Liver (tissue), 9 donors: ENCODE results near the gene CARM1. TPM values are rescaled to one million over a fixed set of nuclear protein-coding genes. Genes with fewer than 3 reads are reported as not detected.

ENCODE experiments used
- DNase-seq: peaks from one replicate; pipeline ENCODE4 v3.0.0-alpha.2; 2017; ENCODE audit warnings: low spot score
- H3K27ac ChIP-seq, 2 donors: one replicate each; pipeline ENCODE4 v1.7.0; 2013; ENCODE audit warnings: inconsistent platforms in 2 of 2, low read length in 2 of 2, control low read depth in 1 of 2, low read depth in 1 of 2, mild to moderate bottlenecking in 1 of 2
- H3K27me3 ChIP-seq, 4 donors: one replicate each; pipeline versions ENCODE4 v1.6.1 to v1.7.0; 2013; ENCODE audit warnings: low read length in 3 of 4, inconsistent platforms in 1 of 4, mild to moderate bottlenecking in 1 of 4, moderate library complexity in 1 of 4; ENCODE audit not compliant: control insufficient read depth in 4 of 4, insufficient read depth in 4 of 4
- H3K36me3 ChIP-seq, 4 donors: one replicate each; pipeline versions ENCODE4 v1.6.1 to v1.7.0; 2013; ENCODE audit warnings: low read length in 3 of 4, mild to moderate bottlenecking in 3 of 4, low read depth in 1 of 4, moderate library complexity in 1 of 4; ENCODE audit not compliant: control insufficient read depth in 4 of 4, insufficient read depth in 3 of 4
- H3K4me1 ChIP-seq, 4 donors: one replicate each; pipeline versions ENCODE4 v1.6.1 to v1.7.0; 2013; ENCODE audit warnings: low read length in 3 of 4, mild to moderate bottlenecking in 3 of 4, moderate library complexity in 1 of 4; ENCODE audit not compliant: control insufficient read depth in 4 of 4, insufficient read depth in 4 of 4
- H3K4me3 ChIP-seq, 3 donors: one replicate each; pipeline versions ENCODE4 v1.6.1 to v1.7.0; 2013; ENCODE audit warnings: low read length in 3 of 3, control low read depth in 1 of 3, low read depth in 1 of 3, mild to moderate bottlenecking in 1 of 3
- H3K9ac ChIP-seq, 2 donors: one replicate each; pipeline ENCODE4 v1.7.0; 2013; ENCODE audit warnings: low read length in 2 of 2, mild to moderate bottlenecking in 2 of 2, moderate library complexity in 2 of 2, control low read depth in 1 of 2, low read depth in 1 of 2
- H3K9me3 ChIP-seq, 4 donors: one replicate each; pipeline versions ENCODE4 v1.6.1 to v1.7.0; 2013; ENCODE audit warnings: low read length in 3 of 4; ENCODE audit not compliant: control insufficient read depth in 4 of 4
- ATF3 ChIP-seq: IDR thresholded peaks from 2 replicates; pipeline ENCODE4 v1.6.1; 2016; ENCODE audit warnings: antibody characterized with exemption
- CTCF ChIP-seq: fragments of 150-350 bp; IDR thresholded peaks from 2 replicates; pipeline ENCODE4 v1.5.1; 2017; ENCODE audit warnings: improper control_type of control experiment, low read depth, low read length; ENCODE audit not compliant: missing input control
- EGR1 ChIP-seq, 2 donors: IDR thresholded peaks; 2 replicates each; pipeline ENCODE4 v1.6.1; 2016 to 2018; ENCODE audit warnings: antibody characterized with exemption in 2 of 2, low read depth in 2 of 2
- FOXA1 ChIP-seq: IDR thresholded peaks from 2 replicates; pipeline ENCODE4 v1.6.1; 2016; ENCODE audit warnings: antibody characterized with exemption
- FOXA2 ChIP-seq: IDR thresholded peaks from 2 replicates; pipeline ENCODE4 v1.6.1; 2016; ENCODE audit warnings: antibody characterized with exemption
- GABPA ChIP-seq, 2 donors: IDR thresholded peaks in 1 of 2; conservative IDR thresholded peaks in 1 of 2; 2 replicates each; pipeline ENCODE4 v1.6.1; 2016; ENCODE audit warnings: antibody characterized with exemption in 2 of 2, mild to moderate bottlenecking in 1 of 2, moderate library complexity in 1 of 2
- HNF4A ChIP-seq, 2 donors: conservative IDR thresholded peaks; 2 replicates each; pipeline ENCODE4 v1.6.1; 2016; ENCODE audit warnings: antibody characterized with exemption in 2 of 2, mild to moderate bottlenecking in 2 of 2
- HNF4G ChIP-seq: IDR thresholded peaks from 2 replicates; pipeline ENCODE4 v1.6.1; 2016; ENCODE audit warnings: antibody characterized with exemption
- JUND ChIP-seq, 2 donors: IDR thresholded peaks; 2 replicates each; pipeline ENCODE4 v1.6.1; 2016; ENCODE audit warnings: antibody characterized with exemption in 2 of 2
- MAX ChIP-seq: IDR thresholded peaks from 2 replicates; pipeline ENCODE4 v1.6.1; 2016; ENCODE audit warnings: antibody characterized with exemption
- NR2F2 ChIP-seq: IDR thresholded peaks from 2 replicates; pipeline ENCODE4 v1.6.1; 2016; ENCODE audit warnings: antibody characterized with exemption
- RAD21 ChIP-seq, 2 donors: IDR thresholded peaks; 2 replicates each; pipeline ENCODE4 v1.6.1; 2016; ENCODE audit warnings: antibody characterized with exemption in 2 of 2, mild to moderate bottlenecking in 2 of 2
- REST ChIP-seq: IDR thresholded peaks from 2 replicates; pipeline ENCODE4 v1.6.1; 2016; ENCODE audit warnings: antibody characterized with exemption, mild to moderate bottlenecking
- RXRA ChIP-seq, 2 donors: IDR thresholded peaks; 2 replicates each; pipeline ENCODE4 v1.6.1; 2017 to 2018; ENCODE audit warnings: antibody characterized with exemption in 2 of 2, mild to moderate bottlenecking in 1 of 2
- SP1 ChIP-seq: IDR thresholded peaks from 2 replicates; pipeline ENCODE4 v1.6.1; 2018; ENCODE audit warnings: antibody characterized with exemption, mild to moderate bottlenecking
- TAF1 ChIP-seq: conservative IDR thresholded peaks from 2 replicates; pipeline ENCODE4 v1.6.1; 2016; ENCODE audit warnings: antibody characterized with exemption, mild to moderate bottlenecking
- YY1 ChIP-seq: IDR thresholded peaks from 2 replicates; pipeline ENCODE4 v1.6.1; 2016; ENCODE audit warnings: antibody characterized with exemption, mild to moderate bottlenecking
- ZBTB33 ChIP-seq: IDR thresholded peaks from 2 replicates; pipeline ENCODE4 v1.6.1; 2016; ENCODE audit warnings: antibody characterized with exemption
- WGBS: extraction: QIAGEN DNeasy Blood & Tissue Kit; methylation state at CpG from one replicate; pipeline ENCODE4 v1.1.7; 2013; 5-methylcytosine and 5-hydroxymethylcytosine counted together
- polyA plus RNA-seq, 2 donors: library from polyadenylated mRNA; stranded (reverse) in 1 of 2; unstranded in 1 of 2; fragments of 200-250 nt in 1 of 2; fragments of >200 nt in 1 of 2; fragmentation: Nextera tagmentation in 1 of 2; extraction: Ambion mirVana in 1 of 2; gene quantifications; one replicate each; pipeline versions ENCODE4 v1.2.1 to v1.2.3, GENCODE V29; 2013 to 2015
- total RNA-seq, 2 donors: library from RNA; depleted of rRNA; stranded (reverse); fragments of >200 nt; gene quantifications; one replicate each; pipeline ENCODE4 v1.2.3, GENCODE V29; 2014
- donor health status: healthy.
- donor health status: healthy.
- donor health status: healthy.
- donor health status: healthy.
- donor health status: healthy.

CARM1 gene
- total and polyA plus RNA-seq, 4 donors: 5.1 to 18.3 (median 15.1) TPM

GRCh38 chr19:10870501-10870954 lies 825 bp upstream of the CARM1 start:
- peak overlapping the region; percentile 60 to 69 for H3K27ac ChIP-seq
- H3K9me3 ChIP-seq: no peaks in the 10 kb centered on the region
- no peak for DNase-seq
- no peak overlapping the region for H3K9ac ChIP-seq
- peaks cover 7 to 12% (median 8%) of the 10 kb centered on the region in 4 donors for H3K4me1 ChIP-seq
- WGBS: 5% methylated on average over 22 of the region's 22 CpGs
- TF ChIP-seq TAF1 (no peak), EGR1 (IDR thresholded peaks at IDR 0.05; ENCODE audit: low read depth in 2 of 2) (peak; percentile 96 to 98), NR2F2 (peak; percentile 23)
- peak overlapping the region; percentile 35 to 57 (median 42) for H3K4me3 ChIP-seq
- H3K36me3 ChIP-seq: no peaks in the 10 kb centered on the region
- H3K27me3 ChIP-seq: no peaks in the 10 kb centered on the region

- Histone ChIP-seq H3K27me3 (no peaks in the 10 kb centered on the region), H3K4me1 (peaks cover 7 to 12% (median 9%) of the 10 kb centered on the region in 4 donors), H3K27ac (peak overlapping the region in 1 of 2 donors; percentile 67), H3K4me3 (peak overlapping the region; percentile 67 to 88 (median 71)), H3K9me3 (no peaks in the 10 kb centered on the region), H3K36me3 (no peaks in the 10 kb centered on the region), H3K9ac (peak overlapping the region; percentile 56 to 63)
- TF ChIP-seq EGR1 (IDR thresholded peaks at IDR 0.05; ENCODE audit: low read depth in 2 of 2): no peak
- WGBS: under 1% methylated on average over 90 of the region's 90 CpGs
- DNase-seq: peak; percentile 56
Observed at GRCh38 chr19:10871711-10872545, 575 bp downstream of the CARM1 start.

GRCh38 chr19:10872546-10873107 lies 1.3 kb downstream of the CARM1 start:
- no peaks in the 10 kb centered on the region for H3K36me3 ChIP-seq
- peak overlapping the region in 2 of 3 donors; percentile 71 to 88 for H3K4me3 ChIP-seq
- no peak overlapping the region for H3K27ac ChIP-seq
- H3K4me1 ChIP-seq: peaks cover 7 to 12% (median 9%) of the 10 kb centered on the region in 4 donors
- peak overlapping the region; percentile 53 to 56 for H3K9ac ChIP-seq
- TF ChIP-seq YY1: no peak
- TF ChIP-seq JUND (IDR thresholded peaks at IDR 0.05): no peak
- no peak for TF ChIP-seq TAF1
- no peak for TF ChIP-seq FOXA1
- no peak for TF ChIP-seq RXRA (IDR thresholded peaks at IDR 0.05)
- TF ChIP-seq ATF3: no peak
- TF ChIP-seq ZBTB33: no peak
- no peak for TF ChIP-seq NR2F2
- TF ChIP-seq CTCF: no peak
- TF ChIP-seq RAD21 (IDR thresholded peaks at IDR 0.05): no peak
- TF ChIP-seq HNF4A (conservative IDR thresholded peaks at IDR 0.05): no peak
- TF ChIP-seq EGR1 (IDR thresholded peaks at IDR 0.05; ENCODE audit: low read depth in 2 of 2): no peak
- no peak for TF ChIP-seq HNF4G
- TF ChIP-seq GABPA (IDR thresholded peaks at IDR 0.05 in 1 of 2, conservative IDR thresholded peaks at IDR 0.05 in 1 of 2): no peak
- no peak for TF ChIP-seq FOXA2
- no peak for TF ChIP-seq REST
- no peak for TF ChIP-seq MAX
- TF ChIP-seq SP1: no peak
- H3K27me3 ChIP-seq: no peaks in the 10 kb centered on the region
- no peak for DNase-seq
- H3K9me3 ChIP-seq: no peaks in the 10 kb centered on the region
- 29% methylated on average over 16 of the region's 16 CpGs for WGBS
